ENCODE data around the gene STAG3.
"Not testable (repeated sequence)": the region's sequence is repeated elsewhere in the genome, so short reads cannot be mapped to it uniquely, and the experiment has no call there.

DNA sequence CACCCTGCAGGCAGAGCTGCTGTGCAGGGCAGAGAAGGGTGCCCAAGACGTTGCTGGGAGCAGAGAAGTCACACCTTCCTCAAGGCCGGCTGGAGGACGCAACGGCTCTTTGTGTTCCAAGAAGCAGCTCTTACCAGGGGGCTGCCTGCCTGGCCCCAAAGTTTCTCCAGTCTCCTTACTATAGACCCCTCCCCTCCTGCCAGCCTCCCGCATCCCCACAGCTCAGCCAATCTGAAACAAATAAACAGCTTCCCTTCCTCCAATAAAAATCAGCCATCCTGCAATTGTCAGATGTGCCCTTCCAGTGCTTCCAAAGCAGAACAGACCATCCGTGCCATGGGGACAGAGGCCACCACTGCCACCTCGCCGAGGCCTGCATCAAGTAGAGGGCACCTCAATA, 82.3 kb downstream of the STAG3 start:
- TF ChIP-seq, protein P1, sequence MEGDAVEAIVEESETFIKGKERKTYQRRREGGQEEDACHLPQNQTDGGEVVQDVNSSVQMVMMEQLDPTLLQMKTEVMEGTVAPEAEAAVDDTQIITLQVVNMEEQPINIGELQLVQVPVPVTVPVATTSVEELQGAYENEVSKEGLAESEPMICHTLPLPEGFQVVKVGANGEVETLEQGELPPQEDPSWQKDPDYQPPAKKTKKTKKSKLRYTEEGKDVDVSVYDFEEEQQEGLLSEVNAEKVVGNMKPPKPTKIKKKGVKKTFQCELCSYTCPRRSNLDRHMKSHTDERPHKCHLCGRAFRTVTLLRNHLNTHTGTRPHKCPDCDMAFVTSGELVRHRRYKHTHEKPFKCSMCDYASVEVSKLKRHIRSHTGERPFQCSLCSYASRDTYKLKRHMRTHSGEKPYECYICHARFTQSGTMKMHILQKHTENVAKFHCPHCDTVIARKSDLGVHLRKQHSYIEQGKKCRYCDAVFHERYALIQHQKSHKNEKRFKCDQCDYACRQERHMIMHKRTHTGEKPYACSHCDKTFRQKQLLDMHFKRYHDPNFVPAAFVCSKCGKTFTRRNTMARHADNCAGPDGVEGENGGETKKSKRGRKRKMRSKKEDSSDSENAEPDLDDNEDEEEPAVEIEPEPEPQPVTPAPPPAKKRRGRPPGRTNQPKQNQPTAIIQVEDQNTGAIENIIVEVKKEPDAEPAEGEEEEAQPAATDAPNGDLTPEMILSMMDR (IDR thresholded peaks at IDR 0.05) = not testable (repeated sequence)
- TF ChIP-seq POLR2A (IDR thresholded peaks at IDR 0.05) = not testable (repeated sequence)
